ES-I3 (cell line): ENCODE data around the gene IFT81.
"Not testable (repeated sequence)": the region's sequence is repeated elsewhere in the genome, so short reads cannot be mapped to it uniquely, and the experiment has no call there.

Experiments used
- H3K36me3 ChIP-seq: 2 replicates; pipeline ENCODE4 v1.6.1; 2013; ENCODE audit warnings: mild to moderate bottlenecking, low read length, control low read depth, moderate library complexity; ENCODE audit not compliant: insufficient read depth
- H3K4me1 ChIP-seq: 2 replicates; pipeline ENCODE4 v1.6.1; 2013; ENCODE audit warnings: mild to moderate bottlenecking, control low read depth, low read length; ENCODE audit not compliant: insufficient read depth
- H3K9ac ChIP-seq: 2 replicates; pipeline ENCODE4 v1.6.1; 2013; ENCODE audit warnings: low read depth, mild to moderate bottlenecking, low read length, moderate library complexity
- H3K9me3 ChIP-seq: 2 replicates; pipeline ENCODE4 v1.6.1; 2013; ENCODE audit warnings: mild to moderate bottlenecking, low read length, moderate library complexity; ENCODE audit not compliant: control insufficient read depth, insufficient read depth

Gene IFT81

GRCh38 chr12:110224379-110225304 is 100.5 kb downstream of the IFT81 start:
- H3K36me3 ChIP-seq = no peaks in the 10 kb centered on the region
- H3K4me1 ChIP-seq = no peaks in the 10 kb centered on the region
- no peak overlapping the region for H3K9ac ChIP-seq
- no peaks in the 10 kb centered on the region for H3K9me3 ChIP-seq

GRCh38 chr12:110227138-110227537 is 103.0 kb downstream of the IFT81 start:
- Histone ChIP-seq H3K9ac (no peak overlapping the region), H3K36me3 (no peaks in the 10 kb centered on the region), H3K9me3 (no peaks in the 10 kb centered on the region), H3K4me1 (no peaks in the 10 kb centered on the region)

GRCh38 chr12:110228348-110228747 is 104.2 kb downstream of the IFT81 start:
- not testable (repeated sequence) for H3K9me3 ChIP-seq, H3K36me3 ChIP-seq, H3K4me1 ChIP-seq, H3K9ac ChIP-seq

- no peak overlapping the region for H3K9ac ChIP-seq
- H3K4me1 ChIP-seq = no peaks in the 10 kb centered on the region
- H3K36me3 ChIP-seq = no peaks in the 10 kb centered on the region
- no peaks in the 10 kb centered on the region for H3K9me3 ChIP-seq
These were observed 104.6 kb downstream of the IFT81 start for GRCh38 chr12:110228756-110229155.

- H3K36me3 ChIP-seq = no peaks in the 10 kb centered on the region
- H3K9ac ChIP-seq = no peak overlapping the region
- H3K4me1 ChIP-seq = no peaks in the 10 kb centered on the region
- no peaks in the 10 kb centered on the region for H3K9me3 ChIP-seq
These were observed 105.3 kb downstream of the IFT81 start for GRCh38 chr12:110229409-110229808.

GRCh38 chr12:110230655-110231054 is 106.5 kb downstream of the IFT81 start:
- Histone ChIP-seq H3K4me1 (no peaks in the 10 kb centered on the region), H3K9me3 (no peaks in the 10 kb centered on the region), H3K9ac (no peak overlapping the region), H3K36me3 (no peaks in the 10 kb centered on the region)

GRCh38 chr12:110233212-110233903 is 109.2 kb downstream of the IFT81 start:
- H3K9ac ChIP-seq = no peak overlapping the region
- H3K4me1 ChIP-seq = no peaks in the 10 kb centered on the region
- no peaks in the 10 kb centered on the region for H3K9me3 ChIP-seq
- no peaks in the 10 kb centered on the region for H3K36me3 ChIP-seq

GRCh38 chr12:110234331-110234751 is 110.2 kb downstream of the IFT81 start:
- H3K9me3 ChIP-seq = no peaks in the 10 kb centered on the region

GRCh38 chr12:110234755-110235154 is 110.6 kb downstream of the IFT81 start:
- H3K9ac ChIP-seq = no peak overlapping the region

More at GRCh38 chr12:110234331-110234751, 110.2 kb downstream of the IFT81 start:
- Histone ChIP-seq H3K36me3 (no peaks in the 10 kb centered on the region), H3K4me1 (no peaks in the 10 kb centered on the region), H3K9ac (no peak overlapping the region)

GRCh38 chr12:110235383-110235782 is 111.2 kb downstream of the IFT81 start:
- Histone ChIP-seq H3K4me1 (no peaks in the 10 kb centered on the region), H3K36me3 (no peaks in the 10 kb centered on the region)

More at GRCh38 chr12:110234755-110235154, 110.6 kb downstream of the IFT81 start:
- Histone ChIP-seq H3K36me3 (no peaks in the 10 kb centered on the region), H3K9me3 (no peaks in the 10 kb centered on the region), H3K4me1 (no peaks in the 10 kb centered on the region)

GRCh38 chr12:110243227-110243626 is 119.1 kb downstream of the IFT81 start:
- H3K9me3 ChIP-seq = no peaks in the 10 kb centered on the region
- peaks cover 6% of the 10 kb centered on the region; the same call in 1 of the 2 replicates for H3K4me1 ChIP-seq
- H3K9ac ChIP-seq = no peak overlapping the region
- H3K36me3 ChIP-seq = no peaks in the 10 kb centered on the region

More at GRCh38 chr12:110235383-110235782, 111.2 kb downstream of the IFT81 start:
- no peak overlapping the region for H3K9ac ChIP-seq
- no peaks in the 10 kb centered on the region for H3K9me3 ChIP-seq

GRCh38 chr12:110244372-110244771 is 120.2 kb downstream of the IFT81 start:
- Histone ChIP-seq H3K9ac (no peak overlapping the region), H3K36me3 (no peaks in the 10 kb centered on the region), H3K9me3 (no peaks in the 10 kb centered on the region), H3K4me1 (peaks cover 6% of the 10 kb centered on the region; the same call in 1 of the 2 replicates)

- Histone ChIP-seq H3K4me1 (peaks cover 6% of the 10 kb centered on the region; the same call in 1 of the 2 replicates), H3K9me3 (no peaks in the 10 kb centered on the region), H3K9ac (no peak overlapping the region), H3K36me3 (no peaks in the 10 kb centered on the region)
These were observed 120.7 kb downstream of the IFT81 start for GRCh38 chr12:110244829-110245228.

- Histone ChIP-seq H3K36me3 (no peaks in the 10 kb centered on the region), H3K9me3 (no peaks in the 10 kb centered on the region), H3K9ac (no peak overlapping the region), H3K4me1 (peaks cover 6% of the 10 kb centered on the region; the same call in 1 of the 2 replicates)
These were observed 121.2 kb downstream of the IFT81 start for GRCh38 chr12:110245369-110245772.
